Activated T-cell treated with anti-CD3 and anti-CD28 coated beads, Interleukin-2, amount 50 U/mL, for 72 hours (primary cell): Measurements from ENCODE around the gene BCL11A. TPM values are rescaled to one million over a fixed set of nuclear protein-coding genes. Genes with fewer than 3 reads are reported as not detected.

ENCODE experiments used
- ATAC-seq, 2 donors: fragments of 150-1000 bp; cut with Tn5 transposase; replicated peaks in 1 of 2; 2 replicates each; pipeline ENCODE4 v1.10.0; 2021; ENCODE audit warnings: moderate library complexity in 2 of 2, mild to moderate bottlenecking in 1 of 2
- DNase-seq, 2 donors: peaks; one replicate each; pipeline ENCODE4 v3.0.0; 2021 to 2022; ENCODE audit warnings: mixed read lengths in 1 of 2
- H3K27ac Mint-ChIP-seq: one replicate; pipeline ENCODE4 v1.8.0; 2022; ENCODE audit warnings: mild to moderate bottlenecking, moderate library complexity, mixed read lengths
- H3K27me3 Mint-ChIP-seq: one replicate; pipeline ENCODE4 v1.8.0; 2022; ENCODE audit warnings: low read depth, mixed read lengths
- H3K36me3 Mint-ChIP-seq, 2 donors: one replicate each; pipeline ENCODE4 v1.8.0; 2022; ENCODE audit warnings: mixed read lengths in 2 of 2, mild to moderate bottlenecking in 1 of 2; ENCODE audit not compliant: insufficient read depth in 2 of 2
- H3K4me1 Mint-ChIP-seq: one replicate; pipeline ENCODE4 v1.8.0; 2022; ENCODE audit warnings: low read depth, mixed read lengths
- H3K4me3 Mint-ChIP-seq, 2 donors: one replicate each; pipeline ENCODE4 v1.8.0; 2022; ENCODE audit warnings: mild to moderate bottlenecking in 2 of 2, mixed read lengths in 2 of 2, moderate library complexity in 2 of 2
- H3K9me3 Mint-ChIP-seq, 2 donors: one replicate each; pipeline ENCODE4 v1.8.0; 2022; ENCODE audit warnings: mixed read lengths in 2 of 2
- total RNA-seq, 2 donors: library from RNA; stranded (reverse); gene quantifications; one replicate each; pipeline ENCODE4 v1.2.3, GENCODE V29; 2022

The BCL11A gene
- total RNA-seq, 2 donors from 2014 or later = 1.00 to 1.2 TPM

GRCh38 chr2:60555783-60556139 is 2.3 kb upstream of the BCL11A start:
- peak overlapping the region; percentile 91 to 96 for H3K4me3 Mint-ChIP-seq
- H3K36me3 Mint-ChIP-seq = peaks cover 2% of the 10 kb centered on the region in 2 donors
- peaks cover 64% of the 10 kb centered on the region for H3K27me3 Mint-ChIP-seq
- H3K9me3 Mint-ChIP-seq = no peaks in the 10 kb centered on the region
- H3K4me1 Mint-ChIP-seq = peaks cover 47% of the 10 kb centered on the region
- DNase-seq (no peak), ATAC-seq (peak in 1 of 2 donors; percentile 20)
- no peak overlapping the region for H3K27ac Mint-ChIP-seq

- peak; percentile 60 to 63 for ATAC-seq
- no peaks in the 10 kb centered on the region for H3K9me3 Mint-ChIP-seq
- peaks cover 59% of the 10 kb centered on the region for H3K27me3 Mint-ChIP-seq
- peaks cover 2% of the 10 kb centered on the region in 2 donors for H3K36me3 Mint-ChIP-seq
- peak; percentile 61 to 72 for DNase-seq
- no peak overlapping the region for H3K27ac Mint-ChIP-seq
- peak overlapping the region; percentile 91 to 96 for H3K4me3 Mint-ChIP-seq
- H3K4me1 Mint-ChIP-seq = peaks cover 47% of the 10 kb centered on the region
These were observed 1.8 kb upstream of the BCL11A start for GRCh38 chr2:60555066-60555782.

DNA sequence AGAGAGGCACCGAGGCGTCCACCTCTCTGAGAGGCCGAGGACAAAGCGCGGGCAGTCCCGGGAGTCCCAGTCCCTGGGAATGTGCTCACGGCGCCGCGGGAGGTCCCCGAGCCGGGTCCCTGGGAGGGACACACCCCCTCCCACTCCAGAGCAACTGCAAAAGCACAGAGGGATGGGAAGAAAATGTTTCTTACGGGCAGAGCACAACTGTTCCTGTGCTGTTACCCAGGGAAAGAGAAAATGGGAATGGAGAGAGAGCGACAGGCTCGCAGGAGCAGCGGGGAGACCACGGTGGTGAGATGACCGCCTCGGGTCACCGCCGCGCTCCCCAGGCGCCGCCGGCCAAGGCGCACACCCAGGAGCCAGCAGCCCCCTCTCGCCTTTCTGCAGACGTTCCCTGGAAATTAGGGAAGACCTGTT is 1.2 kb upstream of the BCL11A start:
- H3K9me3 Mint-ChIP-seq = no peaks in the 10 kb centered on the region
- peaks cover 59% of the 10 kb centered on the region for H3K27me3 Mint-ChIP-seq
- H3K27ac Mint-ChIP-seq = no peak overlapping the region
- DNase-seq (no peak), ATAC-seq (peak; percentile 1 to 3)
- H3K4me3 Mint-ChIP-seq = peak overlapping the region; percentile 91 to 96
- peaks cover 2% of the 10 kb centered on the region in 2 donors for H3K36me3 Mint-ChIP-seq
- peaks cover 47% of the 10 kb centered on the region for H3K4me1 Mint-ChIP-seq

DNA sequence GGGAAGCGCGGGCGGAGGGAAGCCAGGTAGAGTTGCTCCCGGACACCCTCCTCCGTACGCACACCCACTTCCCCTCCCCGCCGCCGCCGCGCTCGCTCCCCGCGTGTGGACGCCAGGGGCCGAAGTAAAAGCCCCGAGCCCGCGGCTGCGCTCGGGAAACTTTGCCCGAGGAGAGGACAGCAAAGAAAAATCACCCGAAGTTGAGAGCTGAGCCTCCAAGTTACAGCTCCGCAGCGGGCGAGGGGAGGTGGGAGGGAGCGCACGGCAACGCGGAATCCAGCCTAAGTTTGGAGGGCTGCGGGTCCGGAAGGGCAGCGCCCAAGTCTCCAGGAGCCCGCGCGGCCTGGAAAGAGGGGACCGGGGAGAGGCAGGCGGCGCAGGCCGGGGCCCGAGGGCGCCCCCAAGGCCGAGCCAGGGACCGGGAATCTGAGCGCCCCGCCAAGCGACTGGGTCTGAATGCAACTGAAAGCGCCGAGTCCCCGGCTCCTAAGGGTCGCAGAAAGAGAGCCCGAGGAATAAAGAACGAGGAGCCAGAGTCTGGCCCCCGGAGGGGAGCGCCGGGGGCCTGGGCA is 706 bp upstream of the BCL11A start:
- H3K27me3 Mint-ChIP-seq = peaks cover 61% of the 10 kb centered on the region
- DNase-seq = peak; percentile 22 to 27
- peak overlapping the region; percentile 91 to 96 for H3K4me3 Mint-ChIP-seq
- H3K36me3 Mint-ChIP-seq = peaks cover 2% of the 10 kb centered on the region in 2 donors
- no peaks in the 10 kb centered on the region for H3K9me3 Mint-ChIP-seq
- H3K4me1 Mint-ChIP-seq = peaks cover 50% of the 10 kb centered on the region
- H3K27ac Mint-ChIP-seq = no peak overlapping the region
- ATAC-seq = no peak

GRCh38 chr2:60552851-60553494 is 481 bp downstream of the BCL11A start:
- H3K27me3 Mint-ChIP-seq = peaks cover 62% of the 10 kb centered on the region
- no peak overlapping the region for H3K27ac Mint-ChIP-seq
- no peaks in the 10 kb centered on the region for H3K9me3 Mint-ChIP-seq
- peaks cover 2% of the 10 kb centered on the region in 2 donors for H3K36me3 Mint-ChIP-seq
- H3K4me3 Mint-ChIP-seq = peak overlapping the region; percentile 91 to 96
- H3K4me1 Mint-ChIP-seq = peaks cover 53% of the 10 kb centered on the region
- ATAC-seq (no peak), DNase-seq (no peak)

DNA sequence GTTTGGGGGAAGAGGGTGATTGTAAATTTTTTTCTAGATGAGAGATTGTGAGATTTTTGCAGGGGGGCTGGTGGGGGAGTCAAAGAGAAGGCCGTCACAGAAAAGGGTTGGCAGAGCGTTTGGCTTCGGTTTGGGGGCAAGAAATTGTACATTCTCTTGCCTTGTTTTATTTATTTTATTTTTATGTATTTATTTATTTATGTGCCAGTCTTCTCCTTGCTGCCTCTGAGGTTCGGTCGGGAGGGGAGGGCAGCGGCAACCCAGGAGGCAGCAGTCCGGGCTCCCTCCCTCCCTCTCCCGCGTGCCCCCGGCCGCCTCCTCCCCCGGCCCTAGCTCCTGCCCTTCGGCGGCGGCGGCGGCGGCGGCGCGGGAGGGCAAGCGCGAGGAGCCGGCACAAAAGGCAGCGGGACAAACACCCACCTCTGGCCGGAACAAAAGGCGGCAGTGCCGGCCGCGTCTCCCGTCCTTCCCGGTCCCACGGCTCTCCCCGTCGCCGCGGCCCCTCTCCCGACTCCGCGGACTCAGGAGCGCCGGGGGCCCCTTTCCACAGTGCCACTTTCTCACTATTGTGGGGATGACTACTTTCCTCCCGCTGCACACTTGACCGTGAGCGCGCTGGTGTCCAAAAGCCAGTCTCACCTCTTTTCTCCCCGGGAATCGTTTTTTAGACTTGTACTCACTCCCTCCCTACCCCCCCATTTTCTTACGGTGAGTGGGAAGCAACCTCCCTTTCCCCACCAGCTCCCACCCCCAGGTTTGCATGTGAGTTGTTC is 1.2 kb downstream of the BCL11A start:
- peak in 1 of 2 donors; percentile 24 for DNase-seq
- Mint-ChIP-seq H3K4me3 (peak overlapping the region; percentile 70 to 77), H3K9me3 (no peaks in the 10 kb centered on the region), H3K27me3 (peaks cover 62% of the 10 kb centered on the region), H3K27ac (no peak overlapping the region), H3K4me1 (peaks cover 46% of the 10 kb centered on the region), H3K36me3 (peaks cover 2% of the 10 kb centered on the region in 2 donors)
- ATAC-seq = no peak

- H3K27ac Mint-ChIP-seq = no peak overlapping the region
These were observed 2.0 kb downstream of the BCL11A start for GRCh38 chr2:60551240-60552077.

DNA sequence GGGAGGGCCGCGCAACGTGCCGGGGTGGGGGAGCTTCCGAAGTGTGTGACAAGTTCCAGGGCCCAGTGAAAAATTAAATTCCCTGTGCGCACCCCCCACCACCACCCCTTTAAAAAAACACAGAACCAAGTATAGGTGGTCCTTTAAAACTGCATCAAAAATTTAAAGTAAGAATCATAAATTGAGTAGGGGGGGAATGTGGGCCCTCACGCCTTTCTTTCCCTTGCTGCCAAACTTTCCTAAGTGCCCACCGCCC is 2.5 kb downstream of the BCL11A start:
- DNase-seq = no peak
- ATAC-seq = no peak
- Mint-ChIP-seq H3K27ac (no peak overlapping the region), H3K4me1 (peaks cover 36% of the 10 kb centered on the region), H3K4me3 (peak overlapping the region; percentile 61 to 90), H3K27me3 (peaks cover 68% of the 10 kb centered on the region), H3K9me3 (no peaks in the 10 kb centered on the region), H3K36me3 (peaks cover 2% of the 10 kb centered on the region in 2 donors)

More at GRCh38 chr2:60551240-60552077, 2.0 kb downstream of the BCL11A start:
- H3K36me3 Mint-ChIP-seq = peaks cover 2% of the 10 kb centered on the region in 2 donors
- H3K9me3 Mint-ChIP-seq = no peaks in the 10 kb centered on the region
- DNase-seq (no peak), ATAC-seq (no peak)
- peak overlapping the region; percentile 70 to 90 for H3K4me3 Mint-ChIP-seq
- peaks cover 64% of the 10 kb centered on the region for H3K27me3 Mint-ChIP-seq
- H3K4me1 Mint-ChIP-seq = peaks cover 38% of the 10 kb centered on the region

DNA sequence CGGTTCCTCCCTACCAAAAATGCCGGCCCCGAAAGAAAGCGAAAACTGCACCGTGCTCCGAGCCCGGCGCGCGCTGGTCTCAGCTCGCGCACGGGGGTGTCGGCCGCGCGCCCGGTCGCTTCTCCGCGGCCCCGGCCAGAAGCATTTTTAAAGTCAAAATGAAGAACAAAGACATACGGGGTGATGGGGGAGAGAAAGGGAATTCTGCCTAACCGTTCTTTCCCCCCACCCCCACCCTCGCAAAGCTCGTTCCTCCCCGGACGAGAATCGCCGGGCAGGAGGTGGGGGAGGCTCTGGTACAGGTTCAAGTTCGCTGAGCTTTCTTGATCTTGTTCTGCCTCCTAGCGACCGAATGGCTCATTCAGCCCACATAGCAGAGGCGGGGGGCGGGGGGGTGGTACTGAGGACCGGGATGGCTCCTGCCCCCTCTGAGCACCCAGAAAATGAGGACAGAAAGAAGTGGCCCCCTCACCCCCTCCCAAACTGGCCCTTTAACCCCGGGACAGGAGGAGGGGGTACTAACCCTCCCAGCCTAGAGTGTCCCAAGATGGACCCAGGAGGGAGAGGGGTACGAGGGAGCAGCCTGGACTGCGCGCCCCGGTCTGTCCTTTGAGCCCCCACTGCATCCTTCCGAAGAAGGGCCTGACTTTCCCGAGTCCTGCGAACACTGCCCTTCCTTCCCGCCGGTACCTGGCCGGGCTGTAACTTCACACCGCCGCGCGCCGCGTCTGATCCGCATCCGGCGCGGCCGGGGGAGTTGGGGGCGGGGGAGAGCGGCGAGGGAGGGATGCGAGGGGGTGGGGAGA is 3.1 kb downstream of the BCL11A start:
- Mint-ChIP-seq H3K27ac (no peak overlapping the region), H3K4me1 (peaks cover 30% of the 10 kb centered on the region), H3K36me3 (peaks cover 2% of the 10 kb centered on the region in 2 donors), H3K4me3 (peak overlapping the region; percentile 89 to 90), H3K27me3 (peaks cover 68% of the 10 kb centered on the region), H3K9me3 (no peaks in the 10 kb centered on the region)
- ATAC-seq (peak; percentile 67), DNase-seq (peak; percentile 52 to 62)

- Mint-ChIP-seq H3K36me3 (peaks cover 2% of the 10 kb centered on the region in 2 donors), H3K4me1 (peaks cover 25% of the 10 kb centered on the region), H3K4me3 (peak overlapping the region; percentile 89 to 90), H3K27ac (no peak overlapping the region), H3K27me3 (peaks cover 71% of the 10 kb centered on the region), H3K9me3 (no peaks in the 10 kb centered on the region)
- DNase-seq (no peak), ATAC-seq (no peak)
These were observed 3.6 kb downstream of the BCL11A start for GRCh38 chr2:60549928-60550177.

DNA sequence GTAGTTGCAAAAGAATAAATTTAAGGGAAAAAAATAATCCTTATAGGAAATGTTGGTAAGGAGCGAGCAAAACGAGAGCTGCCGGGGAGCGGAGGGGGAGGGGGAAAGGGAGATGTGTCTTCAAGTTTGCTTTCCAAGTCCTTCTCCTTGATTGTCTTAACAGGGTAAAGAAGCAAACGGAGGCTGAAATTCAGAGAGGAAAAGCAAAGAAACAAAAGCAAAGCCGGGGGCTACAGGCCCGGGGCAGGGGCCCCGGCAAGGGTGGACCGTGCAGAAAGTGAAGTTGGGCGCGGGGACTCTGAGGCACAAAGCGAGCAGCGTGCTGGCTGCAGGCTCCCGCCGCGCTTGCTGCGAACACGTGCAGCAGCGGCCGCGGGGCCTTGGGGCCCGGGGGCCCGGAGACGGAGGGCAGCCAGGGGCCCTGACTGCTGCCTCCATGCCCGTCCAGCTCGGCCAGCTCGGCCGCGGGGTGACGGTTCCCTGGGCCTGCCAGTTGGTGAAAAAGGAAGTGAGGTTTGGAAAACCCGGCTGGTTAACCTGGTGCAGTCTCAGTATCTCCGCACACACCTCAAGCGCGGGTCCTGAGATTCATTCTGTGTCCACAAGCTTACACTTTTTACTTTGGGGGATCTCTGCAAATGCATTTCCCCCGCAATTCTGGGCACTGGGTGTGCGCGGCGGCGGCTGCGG is 4.1 kb downstream of the BCL11A start:
- peaks cover 24% of the 10 kb centered on the region for H3K4me1 Mint-ChIP-seq
- H3K4me3 Mint-ChIP-seq = peak overlapping the region; percentile 89 to 90
- peaks cover 75% of the 10 kb centered on the region for H3K27me3 Mint-ChIP-seq
- H3K9me3 Mint-ChIP-seq = no peaks in the 10 kb centered on the region
- DNase-seq = peak in 1 of 2 donors; percentile 33
- H3K27ac Mint-ChIP-seq = no peak overlapping the region
- peaks cover 2% of the 10 kb centered on the region in 2 donors for H3K36me3 Mint-ChIP-seq
- no peak for ATAC-seq
